ENCODE measurements around the gene MRPS33. TPM values are rescaled to one million over a fixed set of nuclear protein-coding genes. Genes with fewer than 3 reads are reported as not detected.

The MRPS33 gene
- total and polyA plus RNA-seq, 2 donors (not counting 1 experiment from before 2014, with no cell fraction given), result 9.1 to 25.3 TPM

- no peak for TF ChIP-seq CTCF (IDR thresholded peaks at IDR 0.05)
- TF ChIP-seq EZH2 (IDR thresholded peaks at IDR 0.05; ENCODE audit: borderline replicate concordance, insufficient read depth, low read depth, low read length, poor library complexity, severe bottlenecking), result no peak
- DNase-seq (no peak), ATAC-seq (ENCODE audit: low read depth) (no peak)
- Histone ChIP-seq H3K36me3 (replicated peaks in 1 of 2; ENCODE audit: control extremely low read depth in 1 of 2, control insufficient read depth in 1 of 2, extremely low read depth in 1 of 2, insufficient read depth in 2 of 2, low read length in 1 of 2) (no peaks in the 10 kb centered on the region), H3K4me1 (ENCODE audit: control insufficient read depth in 2 of 2, insufficient read depth in 2 of 2, low read length in 2 of 2) (no peaks in the 10 kb centered on the region), H3K4me3 (ENCODE audit: control extremely low read depth in 1 of 5, extremely low read depth in 1 of 5, insufficient read depth in 1 of 5, low read depth in 2 of 5, low read length in 4 of 5) (no peak overlapping the region), H3K27ac (ENCODE audit: low read length in 2 of 2) (no peak overlapping the region), H3K79me2 (ENCODE audit: control insufficient read depth, insufficient read depth, low read length) (no peaks in the 10 kb centered on the region), H3K9me3 (ENCODE audit: control extremely low read depth in 1 of 3, control insufficient read depth in 2 of 3, insufficient read depth in 1 of 3, low read length in 2 of 3) (no peaks in the 10 kb centered on the region), H3K27me3 (replicated peaks in 1 of 4; ENCODE audit: control extremely low read depth in 1 of 4, control insufficient read depth in 3 of 4, insufficient read depth in 4 of 4, low read length in 3 of 4) (peaks cover 0 to 3% (median 1%) of the 10 kb centered on the region in 4 experiments), H3K9ac (ENCODE audit: low read length) (no peak overlapping the region), H3K4me2 (replicated peaks; ENCODE audit: low read depth, low read length, poor library complexity, severe bottlenecking) (no peak overlapping the region), H4K20me1 (ENCODE audit: control insufficient read depth, insufficient read depth, low read length, poor library complexity, severe bottlenecking) (no peaks in the 10 kb centered on the region), H2AFZ (ENCODE audit: insufficient read depth, low read depth, low read length, poor library complexity, severe bottlenecking) (no peak overlapping the region)
- no peak overlapping the region for H3K27ac Mint-ChIP-seq
- peaks cover 17% of the 10 kb centered on the region for H3K27me3 Mint-ChIP-seq
- H3K9me3 Mint-ChIP-seq (ENCODE audit: insufficient read depth), result no peaks in the 10 kb centered on the region
- no peak overlapping the region for H3K4me3 Mint-ChIP-seq
- no peaks in the 10 kb centered on the region for H3K4me1 Mint-ChIP-seq
- POLR2A ChIA-PET, result no interaction called here
- CTCF ChIA-PET, result no interaction called here
- WGBS (ENCODE audit: insufficient coverage), result 91% methylated on average over 2 of the region's 3 CpGs
- intact Hi-C loops (cut with micrococcal nuclease), result no loop called here
These were observed 22.3 kb downstream of the MRPS33 start for GRCh38 chr7:140992422-140992821.

- H3K4me3 ChIP-seq (ENCODE audit: control extremely low read depth in 1 of 5, extremely low read depth in 1 of 5, insufficient read depth in 1 of 5, low read depth in 2 of 5, low read length in 4 of 5), result no peak overlapping the region
- H3K4me1 ChIP-seq (ENCODE audit: control insufficient read depth in 2 of 2, insufficient read depth in 2 of 2, low read length in 2 of 2), result no peaks in the 10 kb centered on the region
- intact Hi-C loops (cut with micrococcal nuclease), result no loop called here
- H3K4me3 Mint-ChIP-seq, result no peak overlapping the region
- no peaks in the 10 kb centered on the region for H4K20me1 ChIP-seq (ENCODE audit: control insufficient read depth, insufficient read depth, low read length, poor library complexity, severe bottlenecking)
- H3K4me2 ChIP-seq (replicated peaks; ENCODE audit: low read depth, low read length, poor library complexity, severe bottlenecking), result no peak overlapping the region
- no peak for ATAC-seq (ENCODE audit: low read depth)
- H3K9ac ChIP-seq (ENCODE audit: low read length), result no peak overlapping the region
- no peak overlapping the region for H2AFZ ChIP-seq (ENCODE audit: insufficient read depth, low read depth, low read length, poor library complexity, severe bottlenecking)
- no peaks in the 10 kb centered on the region for H3K9me3 ChIP-seq (ENCODE audit: control extremely low read depth in 1 of 3, control insufficient read depth in 2 of 3, insufficient read depth in 1 of 3, low read length in 2 of 3)
- no peaks in the 10 kb centered on the region for H3K4me1 Mint-ChIP-seq
- no peak for DNase-seq
- no peaks in the 10 kb centered on the region for H3K79me2 ChIP-seq (ENCODE audit: control insufficient read depth, insufficient read depth, low read length)
- no peak overlapping the region for H3K27ac ChIP-seq (ENCODE audit: low read length in 2 of 2)
- no peaks in the 10 kb centered on the region for H3K9me3 Mint-ChIP-seq (ENCODE audit: insufficient read depth)
- peaks cover 0 to 3% (median 1%) of the 10 kb centered on the region in 4 experiments for H3K27me3 ChIP-seq (replicated peaks in 1 of 4; ENCODE audit: control extremely low read depth in 1 of 4, control insufficient read depth in 3 of 4, insufficient read depth in 4 of 4, low read length in 3 of 4)
- POLR2A ChIA-PET, result no interaction called here
- no peak overlapping the region for H3K27ac Mint-ChIP-seq
- H3K27me3 Mint-ChIP-seq, result peaks cover 12% of the 10 kb centered on the region
- TF ChIP-seq CTCF (IDR thresholded peaks at IDR 0.05) (no peak), EZH2 (IDR thresholded peaks at IDR 0.05; ENCODE audit: borderline replicate concordance, insufficient read depth, low read depth, low read length, poor library complexity, severe bottlenecking) (no peak)
- CTCF ChIA-PET, result no interaction called here
- no peaks in the 10 kb centered on the region for H3K36me3 ChIP-seq (replicated peaks in 1 of 2; ENCODE audit: control extremely low read depth in 1 of 2, control insufficient read depth in 1 of 2, extremely low read depth in 1 of 2, insufficient read depth in 2 of 2, low read length in 1 of 2)
- WGBS (ENCODE audit: insufficient coverage), result 88% methylated on average over 3 of the region's 4 CpGs
These were observed 24.4 kb downstream of the MRPS33 start for GRCh38 chr7:140990193-140990962.
